Right ventricle myocardium superior (tissue), 1 donor: ENCODE data around the gene INA. TPM values are rescaled to one million over a fixed set of nuclear protein-coding genes. Genes with fewer than 3 reads are reported as not detected.
"Not testable (repeated sequence)": the region's sequence is repeated elsewhere in the genome, so short reads cannot be mapped to it uniquely, and the experiment has no call there.

ENCODE experiments used
- ATAC-seq: fragments of 200-7000 bp; cut with Tn5 transposase; one replicate; pipeline ENCODE4 v1.9.1; 2020; ENCODE audit warnings: mild to moderate bottlenecking; ENCODE audit not compliant: poor library complexity
- DNase-seq: peaks from one replicate; pipeline ENCODE4 v3.0.0-alpha.2; 2020
- intact Hi-C: fragments of 100-400 bp; cut with DNase I; formaldehyde crosslinking; loops from one replicate; pipeline ENCODE4 v1.11.2; 2022
- long read RNA-seq: library from polyadenylated mRNA; unstranded; transcript quantifications from one replicate; pipeline ENCODE4 v2.0.0, GENCODE V29; 2021
- total RNA-seq: library from RNA; stranded (reverse); fragmentation: NEBNext Ultra II Directional; extraction: Animal tissue kit (Norgen Biotek cat#: 25700); gene quantifications from one replicate; pipeline ENCODE4 v1.2.1, GENCODE V29; 2021
- donor health status: DM: no; HTN: yes; CAD: no; lungs with severe emphysema.

INA gene
- total RNA-seq, result not detected
- long read RNA-seq, result 0 reads

DNA sequence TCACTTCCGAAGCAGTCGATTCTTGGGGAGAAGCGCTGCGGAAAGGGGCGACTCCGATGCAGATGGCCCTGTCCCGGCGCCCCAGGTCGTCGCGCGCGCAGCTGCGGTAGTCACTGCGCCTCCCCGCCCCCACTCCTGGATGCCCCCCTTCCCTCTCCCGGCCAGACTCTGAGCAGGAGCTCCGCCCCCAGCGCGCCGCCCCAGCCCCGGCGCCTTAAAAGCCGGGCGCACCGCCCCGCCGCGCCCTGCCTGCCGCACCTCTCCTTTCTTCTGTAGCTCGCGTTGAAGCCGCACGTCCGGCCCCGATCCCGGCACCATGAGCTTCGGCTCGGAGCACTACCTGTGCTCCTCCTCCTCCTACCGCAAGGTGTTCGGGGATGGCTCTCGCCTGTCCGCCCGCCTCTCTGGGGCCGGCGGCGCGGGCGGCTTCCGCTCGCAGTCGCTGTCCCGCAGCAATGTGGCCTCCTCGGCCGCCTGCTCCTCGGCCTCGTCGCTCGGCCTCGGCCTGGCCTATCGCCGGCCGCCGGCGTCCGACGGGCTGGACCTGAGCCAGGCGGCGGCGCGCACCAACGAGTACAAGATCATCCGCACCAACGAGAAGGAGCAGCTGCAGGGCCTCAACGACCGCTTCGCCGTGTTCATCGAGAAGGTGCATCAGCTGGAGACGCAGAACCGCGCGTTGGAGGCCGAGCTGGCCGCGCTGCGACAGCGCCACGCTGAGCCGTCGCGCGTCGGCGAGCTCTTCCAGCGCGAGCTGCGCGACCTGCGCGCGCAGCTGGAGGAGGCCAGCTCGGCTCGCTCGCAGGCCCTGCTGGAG, at the start of gene INA:
INA (plus strand) TSS at position 243 of the 817 bp plus-strand sequence; CDS start at position 317, 74 bp downstream.
- ATAC-seq, result no peak
- intact Hi-C loops, result no loop called here
- DNase-seq, result no peak

DNA sequence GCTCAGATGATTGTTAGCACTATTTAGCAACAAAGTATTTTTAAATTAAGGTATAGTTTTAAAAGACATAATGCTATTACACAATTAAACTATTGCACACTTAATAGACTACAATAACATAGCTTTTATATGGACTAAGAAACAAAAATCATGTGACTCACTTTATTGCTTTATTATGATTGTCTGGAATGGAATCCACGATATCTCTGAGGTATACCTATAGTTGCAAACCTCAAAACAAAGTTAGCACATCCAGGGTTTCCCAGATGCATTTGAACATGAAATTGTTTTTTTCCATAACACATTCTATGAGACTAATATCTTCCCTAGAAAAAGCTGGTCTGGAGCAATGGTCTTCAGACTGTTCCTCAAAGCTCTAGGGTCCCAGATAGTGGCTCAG, 49.5 kb upstream of the INA start:
- ATAC-seq (no peak), DNase-seq (no peak)
- intact Hi-C loops, result no loop called here

DNA sequence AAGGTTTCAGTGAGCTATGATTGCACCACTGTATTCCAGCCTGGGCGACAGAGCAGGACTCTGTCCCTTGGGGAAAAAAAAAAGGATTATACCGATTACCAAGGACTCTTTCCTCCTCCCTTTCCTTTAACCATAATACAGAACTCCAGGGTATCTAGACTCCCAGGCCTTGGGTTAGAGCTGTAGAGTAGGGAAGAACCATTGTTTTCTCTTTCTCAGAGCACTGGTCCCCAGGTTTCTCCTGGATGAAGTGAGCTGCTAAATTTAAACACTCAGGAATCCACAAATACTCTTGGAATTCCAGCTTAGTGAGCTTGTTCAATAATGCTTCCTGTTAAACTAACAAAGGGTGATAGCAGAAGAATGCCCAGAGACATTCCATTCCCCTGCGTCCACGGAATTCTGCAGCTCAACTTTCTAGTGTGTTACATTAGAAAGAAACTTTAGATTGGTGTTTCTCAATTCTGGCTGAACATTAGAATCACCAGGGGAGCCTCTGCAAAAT, 45.8 kb upstream of the INA start:
- peak; percentile 51 for ATAC-seq
- DNase-seq, result no peak
- intact Hi-C loops, result no loop called here

DNA sequence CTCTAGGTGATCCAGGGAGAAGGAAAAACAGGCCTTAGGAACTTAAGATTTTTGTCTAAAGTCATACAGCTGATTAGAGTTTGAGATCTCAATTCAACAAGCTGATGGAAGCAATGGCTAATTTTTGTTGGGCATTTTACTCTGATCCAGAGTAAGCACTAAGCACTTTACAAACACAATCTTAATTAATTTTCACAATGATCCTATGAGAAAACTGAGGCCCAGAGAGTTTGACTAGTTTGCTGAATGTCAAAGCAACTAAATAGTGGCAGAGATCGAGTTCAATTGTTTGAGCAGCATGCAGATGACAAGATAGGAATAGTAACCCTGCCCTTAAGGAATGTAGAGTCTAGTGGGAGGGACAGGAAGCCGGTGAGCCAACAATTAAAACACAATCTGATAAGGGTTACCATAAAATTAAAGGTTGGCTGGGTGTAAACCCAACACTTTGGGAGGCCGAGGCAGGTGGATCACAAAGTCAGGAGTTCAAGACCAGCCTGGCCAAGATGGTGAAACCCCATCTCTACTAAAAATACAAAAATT, 44.7 kb upstream of the INA start:
- intact Hi-C loops, result no loop called here

DNA sequence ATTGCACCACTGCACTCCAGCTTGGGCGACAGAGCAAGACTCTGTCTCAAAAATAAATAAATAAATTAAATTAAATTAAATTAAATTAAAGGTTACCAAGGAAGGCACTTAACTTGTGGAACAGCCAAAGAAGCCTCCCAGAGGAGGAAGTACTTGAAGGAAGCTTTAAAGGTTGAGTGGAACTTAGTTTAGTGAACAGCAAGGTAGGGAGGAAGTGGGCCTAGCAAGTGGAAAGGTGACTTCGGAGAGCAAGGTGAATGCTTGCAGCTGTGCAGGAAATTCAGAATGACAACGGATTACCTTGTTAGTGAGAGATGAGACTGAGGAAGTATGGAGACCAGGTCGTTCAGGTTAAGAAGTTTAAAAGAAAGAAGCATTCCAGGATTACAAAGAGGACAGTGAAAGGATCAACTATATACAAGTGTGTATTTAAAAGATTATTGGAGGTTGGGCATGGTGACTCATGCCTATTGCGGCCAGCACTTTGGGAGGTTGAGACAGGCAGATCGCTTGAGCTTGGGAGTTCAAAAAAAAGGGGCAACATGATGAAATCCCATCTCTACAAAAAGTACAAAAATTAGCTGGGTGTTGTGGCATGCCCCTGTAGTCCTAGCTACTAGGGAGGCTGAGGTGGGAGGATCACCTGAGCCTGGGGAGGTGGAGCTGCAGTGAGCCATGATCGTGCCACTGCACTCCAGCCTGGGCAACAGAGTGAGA, 44.0 kb upstream of the INA start:
- ATAC-seq, result no peak
- intact Hi-C loops, result no loop called here
- no peak for DNase-seq

More for the DNA sequence above, 44.7 kb upstream of the INA start:
- DNase-seq (no peak), ATAC-seq (no peak)

DNA sequence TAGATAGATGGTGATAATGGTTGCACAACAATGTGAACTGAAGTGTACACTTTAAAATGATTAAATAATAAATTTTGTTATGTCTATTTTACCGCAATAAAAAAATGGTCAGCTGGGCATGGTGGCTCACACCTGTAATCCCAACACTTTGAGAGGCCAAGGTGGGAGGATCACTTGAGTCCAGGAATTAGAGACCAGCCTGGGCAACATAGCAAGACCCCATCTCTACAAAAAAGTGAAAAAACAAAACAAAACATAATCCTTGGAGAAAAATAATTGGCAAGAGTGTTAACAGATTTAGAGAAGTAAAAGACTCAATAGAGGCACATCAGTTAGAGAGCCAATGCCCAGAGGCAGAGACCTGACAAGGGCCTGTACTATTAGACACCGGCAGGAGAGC, 41.2 kb upstream of the INA start:
- DNase-seq (no peak), ATAC-seq (no peak)
- intact Hi-C loops, result loop anchor here (5.0 kb wide), 1 partner anchor 38 kb away; no protein-coding TSS in a partner anchor

DNA sequence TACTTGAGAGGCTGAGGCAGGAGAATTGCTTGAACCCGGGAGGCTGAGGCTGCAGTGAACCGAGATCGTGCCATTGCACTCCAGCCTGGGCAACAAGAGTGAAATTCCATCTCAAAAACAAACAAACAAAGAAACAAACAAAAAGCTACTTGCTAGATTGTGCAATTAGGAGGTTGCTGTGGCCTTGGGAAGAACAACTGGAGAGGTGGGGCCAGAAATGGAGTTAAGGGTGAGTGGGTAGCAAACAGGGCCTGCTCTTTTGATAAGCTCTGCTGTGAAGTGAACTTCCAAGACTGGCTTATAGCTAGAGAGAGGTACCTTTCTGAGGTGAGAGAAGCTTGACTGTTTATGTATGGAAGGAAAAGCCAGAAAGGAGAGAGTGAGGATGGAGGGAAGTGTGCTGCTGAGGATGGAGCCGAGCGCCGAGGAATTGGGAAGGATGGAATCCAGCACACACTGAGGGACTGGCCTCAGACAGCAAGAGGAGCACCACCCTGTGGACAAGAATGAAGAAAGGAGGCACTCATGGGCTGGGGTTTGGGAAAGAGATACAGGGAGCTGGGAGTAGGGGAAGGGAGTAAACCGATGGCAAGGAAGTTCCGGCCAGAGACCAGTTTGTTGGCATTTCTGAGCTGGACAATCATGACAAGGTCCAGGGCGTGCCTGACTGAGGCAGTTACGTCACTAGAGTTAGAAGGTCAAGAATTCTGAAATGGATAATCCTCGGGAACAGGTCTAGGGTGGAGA, 38.3 kb upstream of the INA start:
- intact Hi-C loops, result loop anchor here (5.0 kb wide), 1 partner anchor 41 kb away; no protein-coding TSS in a partner anchor
- ATAC-seq, result peak; percentile 76
- DNase-seq, result no peak

DNA sequence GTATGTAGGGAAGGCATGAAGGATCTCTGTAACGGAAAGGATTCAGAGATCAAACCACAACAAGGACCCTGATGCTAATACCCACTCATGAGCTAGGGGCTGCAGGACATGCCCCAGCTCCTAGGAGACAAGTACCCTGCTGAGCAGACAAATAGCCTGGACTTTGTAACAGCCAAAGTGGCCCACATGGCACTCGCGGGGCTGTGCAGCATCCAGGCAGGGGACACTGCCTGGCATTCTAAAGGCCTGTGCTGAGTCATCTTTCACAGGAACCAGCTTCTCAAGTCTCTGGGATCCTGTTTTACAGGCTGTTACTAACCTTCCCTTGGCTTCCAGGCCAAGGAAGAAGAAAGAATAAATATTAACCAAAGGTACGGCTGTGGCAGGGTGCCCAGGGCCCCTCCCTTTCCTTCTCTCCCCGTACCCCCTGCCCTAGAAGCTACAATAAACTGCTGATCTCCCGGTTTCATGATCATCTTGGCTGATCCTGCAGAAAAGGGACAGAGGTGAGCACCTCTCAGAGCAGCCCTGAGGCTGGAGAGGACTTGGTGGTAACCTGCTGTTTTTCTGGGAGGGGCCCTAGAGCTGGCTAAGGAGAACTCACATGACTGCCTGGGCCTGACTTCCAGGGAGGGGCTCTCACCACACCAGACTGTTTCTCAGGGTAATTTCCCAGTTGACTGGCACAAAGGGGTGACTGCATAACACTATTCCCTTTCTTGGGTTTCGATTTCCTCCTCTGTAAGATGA, 35.5 kb upstream of the INA start:
- intact Hi-C loops, result loop anchor here (5.0 to 10.0 kb wide), 2 partner anchors 137 to 409 kb away; no protein-coding TSS in a partner anchor
- peak; percentile 52 for ATAC-seq
- peak; percentile 43 for DNase-seq

- ATAC-seq, result peak; percentile 94
- DNase-seq, result peak; percentile 71
Measured at GRCh38 chr10:103244666-103245271, 32.2 kb upstream of the INA start.

DNA sequence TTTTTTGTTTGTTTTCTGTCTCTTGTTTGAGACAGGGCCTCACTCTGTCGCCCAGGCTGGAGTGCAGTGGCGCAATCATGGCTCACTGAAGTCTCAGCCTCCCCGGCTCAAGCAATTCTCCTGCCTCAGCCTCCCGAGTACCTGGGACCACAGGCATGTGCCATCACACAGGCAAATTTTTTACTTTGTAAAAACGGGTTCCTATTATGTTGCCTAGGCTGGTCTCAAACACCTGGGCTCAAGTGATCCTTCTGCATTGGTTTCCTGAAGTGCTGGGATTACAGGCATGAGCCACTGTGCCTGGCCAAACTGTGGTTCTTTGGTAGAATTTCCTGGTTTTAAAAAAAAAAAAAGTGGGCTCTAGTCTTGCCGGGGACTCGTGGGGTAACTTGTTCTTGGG, 31.4 kb upstream of the INA start, which contains the start of gene RPEL1:
RPEL1 (plus strand) TSS at position 301 of the 400 bp plus-strand sequence. CDS start 110 bp downstream, outside the sequence.
- ATAC-seq, DNase-seq: not testable (repeated sequence)
- intact Hi-C loops, result loop anchor here (10.0 kb wide), 1 partner anchor 141 kb away; no protein-coding TSS in a partner anchor

More at GRCh38 chr10:103244666-103245271, 32.2 kb upstream of the INA start:
- intact Hi-C loops, result loop anchor here (5.0 to 10.0 kb wide), 2 partner anchors 140 to 412 kb away; no protein-coding TSS in a partner anchor

GRCh38 chr10:103246324-103246723, 30.6 kb upstream of the INA start:
- DNase-seq, result no peak
- intact Hi-C loops, result loop anchor here (2.0 to 10.0 kb wide), 2 partner anchors 142 to 330 kb away; no protein-coding TSS in a partner anchor
- ATAC-seq, result no peak

DNA sequence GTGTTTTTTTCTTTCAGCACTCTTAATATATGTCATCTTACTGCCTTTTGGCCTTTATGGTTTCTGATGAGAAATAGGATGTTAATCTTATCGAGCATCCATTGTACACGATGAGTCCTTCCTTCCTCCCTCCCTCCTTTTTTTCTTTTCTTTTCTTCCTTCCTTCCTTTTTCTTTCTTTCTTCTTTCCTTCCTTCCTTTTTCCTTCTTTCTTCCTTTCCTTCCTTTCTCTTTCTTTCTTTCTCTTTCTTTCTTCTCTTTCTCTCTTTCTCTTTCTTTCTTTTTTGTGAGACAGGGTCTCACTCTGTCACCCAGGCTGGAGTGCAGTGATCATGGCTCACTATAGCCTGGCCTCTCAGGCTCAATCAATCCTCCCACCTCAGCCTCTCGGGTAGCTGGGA, 22.8 kb upstream of the INA start:
- ATAC-seq, result no peak
- intact Hi-C loops, result no loop called here
- no peak for DNase-seq

DNA sequence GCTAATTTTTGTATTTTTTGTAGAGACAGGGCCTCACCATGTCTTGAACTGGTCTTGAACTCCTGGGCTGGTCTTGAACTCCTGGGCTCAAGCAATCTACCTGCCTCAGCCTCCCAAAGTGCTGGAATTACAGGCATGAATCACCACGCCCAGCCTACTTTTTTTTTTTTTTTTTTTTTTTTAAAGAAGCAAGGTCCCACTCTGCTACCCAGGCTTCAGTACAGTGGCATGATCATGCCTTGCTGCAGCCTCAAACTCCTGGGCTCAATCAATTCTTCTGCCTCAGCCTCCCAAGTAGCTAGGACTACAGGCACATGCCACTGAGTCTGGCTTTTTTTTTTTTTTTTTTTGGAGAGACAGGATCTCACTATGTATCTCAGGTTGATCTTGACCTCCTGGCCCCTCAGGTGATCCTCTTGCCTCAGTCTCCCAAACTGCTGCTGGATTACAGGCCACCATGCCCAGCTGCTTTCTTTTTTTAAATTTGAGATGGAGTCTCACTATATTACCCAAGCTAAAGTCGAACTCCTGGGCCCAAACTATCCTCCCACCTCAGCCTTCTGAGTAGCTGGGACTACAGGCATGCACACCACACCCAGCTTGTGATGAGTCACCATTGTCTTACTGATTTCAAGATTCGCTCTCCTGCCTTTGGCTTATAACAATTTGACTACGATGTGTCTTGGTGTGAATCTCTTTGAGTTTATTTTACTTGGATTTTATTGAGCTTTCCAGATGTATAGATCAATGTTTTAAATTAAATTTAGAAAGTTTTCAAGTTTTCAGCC, 22.2 kb upstream of the INA start:
- intact Hi-C loops, result no loop called here
- ATAC-seq, result no peak

DNA sequence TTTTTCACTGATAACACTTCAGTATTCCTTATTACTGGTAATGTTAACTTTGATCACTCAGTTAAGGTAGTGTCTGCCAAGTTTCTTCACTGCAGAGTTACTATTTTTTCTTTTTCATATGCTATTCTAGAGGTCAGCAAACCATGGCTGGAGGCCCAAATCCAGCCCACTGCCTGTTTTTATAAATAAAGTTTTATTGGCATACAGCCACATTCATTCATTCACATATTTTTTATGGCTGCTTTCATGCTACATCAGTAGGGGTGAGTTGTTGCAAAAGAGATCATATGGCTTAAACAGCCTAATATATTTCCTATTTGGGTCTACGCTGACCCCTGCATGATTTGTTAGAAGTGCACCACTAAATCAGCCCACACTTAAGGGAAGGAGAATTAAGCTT, 20.3 kb upstream of the INA start:
- ATAC-seq (no peak), DNase-seq (no peak)
- intact Hi-C loops, result no loop called here

More for the DNA sequence above, 22.2 kb upstream of the INA start:
- DNase-seq, result no peak

- intact Hi-C loops, result no loop called here
- DNase-seq (no peak), ATAC-seq (no peak)
Measured at GRCh38 chr10:103257812-103258211, 19.1 kb upstream of the INA start.

DNA sequence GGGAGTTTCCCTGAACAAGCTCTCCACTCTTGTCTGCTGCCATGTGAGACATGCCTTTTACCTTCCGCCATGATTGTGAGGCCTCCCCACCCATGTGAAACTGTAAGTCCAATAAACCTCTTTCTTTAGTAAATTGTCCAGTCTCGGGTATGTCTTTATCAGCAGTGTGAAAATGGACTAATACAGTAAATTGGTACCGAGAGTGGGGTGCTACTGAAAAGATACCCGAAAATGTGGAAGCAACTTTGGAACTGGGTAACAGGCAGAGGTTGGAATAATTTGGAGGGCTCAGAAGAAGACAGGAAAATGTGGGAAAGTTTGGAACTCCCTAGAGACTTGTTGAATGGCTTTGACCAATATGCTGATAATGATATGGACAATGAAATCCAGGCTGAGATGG, 18.0 kb upstream of the INA start:
- ATAC-seq, DNase-seq, intact Hi-C loops: not testable (repeated sequence)
